Left lung (tissue), 10 donors: ENCODE measurements around the gene SNTG2. TPM values are rescaled to one million over a fixed set of nuclear protein-coding genes. Genes with fewer than 3 reads are reported as not detected.

Source experiments
- ATAC-seq: fragments of 200-7000 bp; cut with Tn5 transposase; one replicate; pipeline ENCODE4 v1.9.1; 2020; ENCODE audit warnings: moderate library complexity
- DNase-seq, 4 donors: peaks; one replicate each; pipeline ENCODE4 v3.0.0-alpha.2; 2013 to 2020
- H3K27ac ChIP-seq, 2 donors: fragments of 200-600 bp; sonication (generic) in 1 of 2; one replicate each; pipeline versions ENCODE4 v1.5.0 to v1.8.0; 2020 to 2021
- H3K27me3 ChIP-seq, 2 donors: fragments of 200-600 bp; sonication (generic) in 1 of 2; one replicate each; pipeline versions ENCODE4 v1.5.0 to v1.8.0; 2020 to 2021
- H3K36me3 ChIP-seq, 2 donors: fragments of 200-600 bp; sonication (generic) in 1 of 2; one replicate each; pipeline versions ENCODE4 v1.5.0 to v1.8.0; 2020 to 2021
- H3K4me1 ChIP-seq, 2 donors: fragments of 200-600 bp; one replicate each; pipeline ENCODE4 v1.8.0; 2021
- H3K4me3 ChIP-seq, 2 donors: fragments of 200-600 bp; sonication (generic) in 1 of 2; one replicate each; pipeline versions ENCODE4 v1.5.0 to v1.8.0; 2020 to 2021; ENCODE audit warnings: mild to moderate bottlenecking in 1 of 2
- H3K9me3 ChIP-seq, 2 donors: fragments of 200-600 bp; sonication (generic) in 1 of 2; one replicate each; pipeline versions ENCODE4 v1.5.0 to v1.8.0; 2020 to 2021
- CTCF ChIP-seq, 2 donors: fragments of 200-600 bp; sonication (generic) in 1 of 2; IDR thresholded peaks; one replicate each; pipeline versions ENCODE4 v1.5.0 to v1.8.0; 2021; ENCODE audit warnings: antibody characterized with exemption in 2 of 2
- intact Hi-C, 2 donors: fragments of 100-400 bp; cut with DNase I; formaldehyde crosslinking; loops; one replicate each; pipeline versions ENCODE4 v1.11.2 to v1.14.2; 2022
- polyA plus RNA-seq, 6 donors: library from polyadenylated mRNA; unstranded; fragments of 120-200 nt; gene quantifications; one replicate each; pipeline ENCODE4 v1.2.1, GENCODE V29; 2013; ENCODE audit not compliant: insufficient read length in 6 of 6
- total RNA-seq, 2 donors: library from RNA; stranded (reverse); fragmentation: NEBNext Ultra II Directional; extraction: Animal tissue kit (Norgen Biotek cat#: 25700); gene quantifications; one replicate each; pipeline ENCODE4 v1.2.1, GENCODE V29; 2021
- donor health status: DM: no; HTN: yes; CAD: no.
- donor health status: DM: no; HTN: no; CAD: no.

Gene SNTG2
- total and polyA plus RNA-seq, 8 donors = 0.24 to 3.2 (median 0.64) TPM

- TF ChIP-seq CTCF (IDR thresholded peaks at IDR 0.05) = no peak
- Histone ChIP-seq H3K4me1 (no peaks in the 10 kb centered on the region), H3K27ac (no peak overlapping the region), H3K9me3 (peaks cover 0 to 7% of the 10 kb centered on the region in 2 donors), H3K36me3 (no peaks in the 10 kb centered on the region), H3K27me3 (no peaks in the 10 kb centered on the region), H3K4me3 (no peak overlapping the region)
- DNase-seq = no peak
- ATAC-seq = no peak
- intact Hi-C loops = no loop called here
Observed at GRCh38 chr2:1205853-1206252, 255.2 kb downstream of the SNTG2 start.

- Histone ChIP-seq H3K36me3 (no peaks in the 10 kb centered on the region), H3K27me3 (no peaks in the 10 kb centered on the region), H3K4me3 (no peak overlapping the region), H3K27ac (no peak overlapping the region), H3K4me1 (no peaks in the 10 kb centered on the region), H3K9me3 (peaks cover 0 to 2% of the 10 kb centered on the region in 2 donors)
- TF ChIP-seq CTCF (IDR thresholded peaks at IDR 0.05) = no peak
- intact Hi-C loops = no loop called here
- peak in 1 of 4 donors; percentile 69 for DNase-seq
- ATAC-seq = no peak
Observed at GRCh38 chr2:1207962-1208510, 257.4 kb downstream of the SNTG2 start.

DNA sequence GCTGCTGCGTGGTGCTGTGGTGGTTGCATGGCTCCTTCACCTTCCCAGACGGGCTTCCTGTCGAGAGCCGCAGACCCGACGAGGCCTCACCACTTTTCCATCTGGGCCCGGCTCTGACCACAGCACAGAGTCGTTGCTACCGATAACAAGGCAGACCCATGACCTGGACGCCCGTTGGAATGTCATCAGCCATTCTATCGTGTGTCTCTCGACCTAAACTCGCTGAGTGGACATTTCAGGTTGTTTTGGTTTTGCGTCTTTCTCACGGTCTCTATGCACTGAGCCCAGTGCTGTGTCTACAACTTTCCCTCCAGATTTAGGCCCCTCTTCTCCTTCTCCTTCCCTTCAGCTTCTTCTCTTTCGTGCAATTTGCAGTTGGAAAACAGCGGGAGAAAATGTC lies 257.9 kb downstream of the SNTG2 start:
- no peak for TF ChIP-seq CTCF (IDR thresholded peaks at IDR 0.05)
- intact Hi-C loops = no loop called here
- Histone ChIP-seq H3K36me3 (no peaks in the 10 kb centered on the region), H3K27ac (no peak overlapping the region), H3K27me3 (no peaks in the 10 kb centered on the region), H3K4me1 (no peaks in the 10 kb centered on the region), H3K9me3 (peaks cover 0 to 7% of the 10 kb centered on the region in 2 donors), H3K4me3 (no peak overlapping the region)
- ATAC-seq = no peak
- DNase-seq = no peak

DNA sequence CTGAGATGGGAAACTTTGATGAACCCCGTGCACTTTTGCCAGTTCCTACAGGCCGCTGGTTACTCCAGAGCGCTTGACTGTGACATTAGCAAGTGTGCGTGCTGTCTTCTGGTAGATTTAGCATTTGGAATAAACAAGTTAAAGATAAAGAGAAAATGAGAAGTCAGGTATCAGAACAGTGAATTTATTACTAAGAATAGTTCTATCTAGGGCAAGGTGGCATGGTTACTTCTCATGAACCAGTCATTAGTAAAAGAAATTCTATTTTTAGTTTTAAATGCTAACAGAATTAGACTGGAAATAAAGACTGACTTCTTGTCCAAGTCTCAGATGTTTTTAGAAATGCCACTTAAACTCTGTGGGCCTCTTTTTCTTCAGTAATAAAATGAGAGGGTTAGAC lies 258.6 kb downstream of the SNTG2 start:
- Histone ChIP-seq H3K4me1 (no peaks in the 10 kb centered on the region), H3K27me3 (no peaks in the 10 kb centered on the region), H3K27ac (no peak overlapping the region), H3K36me3 (no peaks in the 10 kb centered on the region), H3K9me3 (peaks cover 0 to 14% of the 10 kb centered on the region in 2 donors), H3K4me3 (no peak overlapping the region)
- DNase-seq (no peak), ATAC-seq (no peak)
- TF ChIP-seq CTCF (IDR thresholded peaks at IDR 0.05) = no peak
- intact Hi-C loops = no loop called here

GRCh38 chr2:1209761-1210160 lies 259.1 kb downstream of the SNTG2 start:
- Histone ChIP-seq H3K4me3 (no peak overlapping the region), H3K9me3 (peaks cover 0 to 16% of the 10 kb centered on the region in 2 donors), H3K36me3 (no peaks in the 10 kb centered on the region), H3K27ac (no peak overlapping the region), H3K4me1 (no peaks in the 10 kb centered on the region), H3K27me3 (no peaks in the 10 kb centered on the region)
- intact Hi-C loops = no loop called here
- DNase-seq = no peak
- ATAC-seq = no peak
- TF ChIP-seq CTCF (IDR thresholded peaks at IDR 0.05) = no peak
